B cell (primary cell): Measurements from ENCODE around the gene ABTB2.

ENCODE experiments used
- CTCF ChIP-seq: fragments of 200-600 bp; IDR thresholded peaks from one replicate; pipeline ENCODE4 v1.8.0; 2022; ENCODE audit warnings: antibody characterized with exemption, mild to moderate bottlenecking
- EZH2 ChIP-seq: IDR thresholded peaks from 2 replicates; pipeline ENCODE4 v1.6.1; 2012; ENCODE audit warnings: borderline replicate concordance, low read depth, mild to moderate bottlenecking, moderate library complexity, low read length; ENCODE audit not compliant: insufficient read depth, poor library complexity, severe bottlenecking

- TF ChIP-seq CTCF (no peak), EZH2 (no peak)
Measured at GRCh38 chr11:34236572-34236971, 121.2 kb downstream of the ABTB2 start.
